Natural killer cell (primary cell): Measurements from ENCODE around the gene SLC6A17. TPM values are rescaled to one million over a fixed set of nuclear protein-coding genes. Genes with fewer than 3 reads are reported as not detected.

Experiments
- ATAC-seq, 3 donors: fragments of 150-1000 bp in 2 of 3; fragments of 200-7000 bp in 1 of 3; cut with Tn5 transposase; 1 replicate in 1 of 3; 2 replicates in 2 of 3; pipeline ENCODE4 v1.10.0; 2021; ENCODE audit warnings: mild to moderate bottlenecking in 2 of 3, moderate library complexity in 2 of 3
- DNase-seq, 2 donors: peaks; one replicate each; pipeline versions ENCODE4 v3.0.0 to v3.0.0-alpha.2; 2013 to 2021; ENCODE audit warnings: mixed read lengths in 1 of 2
- H3K27ac ChIP-seq: one replicate; pipeline ENCODE4 v1.5.1; 2013; ENCODE audit warnings: mild to moderate bottlenecking, low read length
- H3K27me3 ChIP-seq: one replicate; pipeline ENCODE4 v1.6.1; 2013; ENCODE audit warnings: low read length; ENCODE audit not compliant: control insufficient read depth, insufficient read depth
- H3K36me3 ChIP-seq: one replicate; pipeline ENCODE4 v1.6.1; 2013; ENCODE audit warnings: low read length; ENCODE audit not compliant: control insufficient read depth, insufficient read depth
- H3K4me1 ChIP-seq: one replicate; pipeline ENCODE4 v1.6.1; 2013; ENCODE audit warnings: low read length; ENCODE audit not compliant: control insufficient read depth, insufficient read depth
- H3K4me3 ChIP-seq: one replicate; pipeline ENCODE4 v1.5.1; 2013; ENCODE audit warnings: low read length
- H3K9me3 ChIP-seq: one replicate; pipeline ENCODE4 v1.6.1; 2013; ENCODE audit warnings: low read length; ENCODE audit not compliant: control insufficient read depth, insufficient read depth
- H3K27ac Mint-ChIP-seq, 2 donors: one replicate each; pipeline ENCODE4 v1.8.0; 2022; ENCODE audit warnings: mild to moderate bottlenecking in 2 of 2, mixed read lengths in 2 of 2, moderate library complexity in 1 of 2
- H3K27me3 Mint-ChIP-seq, 2 donors: one replicate each; pipeline ENCODE4 v1.8.0; 2022; ENCODE audit warnings: low read depth in 2 of 2, mixed read lengths in 2 of 2
- H3K36me3 Mint-ChIP-seq: one replicate; pipeline ENCODE4 v1.8.0; 2022; ENCODE audit warnings: mixed read lengths
- H3K4me1 Mint-ChIP-seq, 2 donors: one replicate each; pipeline ENCODE4 v1.8.0; 2022; ENCODE audit warnings: mixed read lengths in 2 of 2
- H3K4me3 Mint-ChIP-seq: one replicate; pipeline ENCODE4 v1.8.0; 2022; ENCODE audit warnings: mild to moderate bottlenecking, moderate library complexity, mixed read lengths
- H3K9me3 Mint-ChIP-seq, 2 donors: one replicate each; pipeline ENCODE4 v1.8.0; 2022; ENCODE audit warnings: mixed read lengths in 2 of 2
- CTCF ChIP-seq: fragments of 200-600 bp; IDR thresholded peaks from one replicate; pipeline ENCODE4 v1.8.0; 2022; ENCODE audit warnings: antibody characterized with exemption
- WGBS: methylation state at CpG from one replicate; pipeline ENCODE4 v1.1.7; 2013; ENCODE audit warnings: missing lambda C conversion rate; ENCODE audit not compliant: insufficient coverage; 5-methylcytosine and 5-hydroxymethylcytosine counted together
- intact Hi-C: fragments of 100-400 bp; cut with micrococcal nuclease; formaldehyde crosslinking; loops from one replicate; pipeline ENCODE4 v1.14.2; 2022
- total RNA-seq, 4 donors: library from RNA; stranded (reverse); fragments of 120-200 nt in 1 of 4; gene quantifications; one replicate each; pipeline versions ENCODE4 v1.2.3 to v1.2.4, GENCODE V29; 2013 to 2022

Gene SLC6A17
- total RNA-seq, 3 donors from 2014 or later (not counting 1 experiment from before 2014, with no cell fraction given) = not detected

DNA sequence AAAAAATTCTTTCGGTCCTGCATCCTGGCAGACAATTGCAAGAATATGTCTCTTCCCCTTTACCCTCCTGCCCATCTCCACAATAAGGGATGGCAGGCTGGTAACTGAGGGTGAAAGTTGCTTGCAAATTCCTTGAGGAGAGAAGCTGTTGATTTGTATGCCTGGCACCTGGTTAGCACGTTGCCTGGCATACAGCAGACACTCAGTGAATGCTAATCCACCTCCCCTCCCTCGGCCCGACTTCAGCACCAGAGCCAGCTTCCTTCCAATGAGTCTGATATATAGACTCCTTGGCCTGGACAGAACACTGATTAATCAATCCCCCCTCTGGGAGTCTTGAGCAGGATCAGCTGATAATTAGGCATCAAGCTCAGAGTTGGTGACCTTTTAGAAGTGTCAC lies 99.0 kb downstream of the SLC6A17 start:
- Mint-ChIP-seq H3K27ac (no peak overlapping the region), H3K4me3 (no peak overlapping the region), H3K27me3 (peaks cover 3 to 14% of the 10 kb centered on the region in 2 donors), H3K4me1 (peaks cover 11 to 12% of the 10 kb centered on the region in 2 donors), H3K36me3 (no peaks in the 10 kb centered on the region), H3K9me3 (no peaks in the 10 kb centered on the region)
- Histone ChIP-seq H3K36me3 (no peaks in the 10 kb centered on the region), H3K27me3 (no peaks in the 10 kb centered on the region), H3K4me1 (peaks cover 13% of the 10 kb centered on the region), H3K4me3 (no peak overlapping the region), H3K27ac (no peak overlapping the region), H3K9me3 (no peaks in the 10 kb centered on the region)
- intact Hi-C loops = no loop called here
- TF ChIP-seq CTCF = no peak
- no peak for ATAC-seq
- WGBS = 89% methylated on average over 3 of the region's 4 CpGs
- DNase-seq = no peak

- TF ChIP-seq CTCF = no peak
- H3K4me1 Mint-ChIP-seq = peaks cover 11 to 12% of the 10 kb centered on the region in 2 donors
- no peaks in the 10 kb centered on the region for H3K36me3 Mint-ChIP-seq
- WGBS = 93% methylated on average over 4 of the region's 4 CpGs
- H3K27ac Mint-ChIP-seq = no peak overlapping the region
- ATAC-seq = no peak
- H3K27ac ChIP-seq = no peak overlapping the region
- no peaks in the 10 kb centered on the region for H3K9me3 ChIP-seq
- DNase-seq = no peak
- H3K4me3 Mint-ChIP-seq = no peak overlapping the region
- no peak overlapping the region for H3K4me3 ChIP-seq
- no peaks in the 10 kb centered on the region for H3K36me3 ChIP-seq
- peaks cover 3 to 14% of the 10 kb centered on the region in 2 donors for H3K27me3 Mint-ChIP-seq
- H3K4me1 ChIP-seq = peaks cover 13% of the 10 kb centered on the region
- intact Hi-C loops = no loop called here
- H3K9me3 Mint-ChIP-seq = no peaks in the 10 kb centered on the region
- no peaks in the 10 kb centered on the region for H3K27me3 ChIP-seq
Observed at GRCh38 chr1:110250008-110250407, 99.7 kb downstream of the SLC6A17 start.

- Histone ChIP-seq H3K4me1 (peaks cover 13% of the 10 kb centered on the region), H3K9me3 (no peaks in the 10 kb centered on the region), H3K36me3 (no peaks in the 10 kb centered on the region), H3K27ac (no peak overlapping the region), H3K4me3 (no peak overlapping the region), H3K27me3 (no peaks in the 10 kb centered on the region)
- no peak overlapping the region for H3K4me3 Mint-ChIP-seq
- H3K27me3 Mint-ChIP-seq = peaks cover 3 to 14% of the 10 kb centered on the region in 2 donors
- DNase-seq = no peak
- H3K36me3 Mint-ChIP-seq = no peaks in the 10 kb centered on the region
- 87% methylated on average over 2 of the region's 2 CpGs for WGBS
- no peak overlapping the region for H3K27ac Mint-ChIP-seq
- TF ChIP-seq CTCF = no peak
- intact Hi-C loops = no loop called here
- peaks cover 11 to 12% of the 10 kb centered on the region in 2 donors for H3K4me1 Mint-ChIP-seq
- no peak for ATAC-seq
- no peaks in the 10 kb centered on the region for H3K9me3 Mint-ChIP-seq
Observed at GRCh38 chr1:110250749-110251148, 100.5 kb downstream of the SLC6A17 start.

Other genes with a start within 250 kb of the SLC6A17 start
- 10 to 100 TPM in 1 of 3 donors, 1 to 10 TPM in 2; 2.1 to 57.9 (median 3.7) TPM for gene CSF1, start 239.6 kb upstream of the SLC6A17 start, total RNA-seq
- gene AHCYL1, start 165.7 kb upstream of the SLC6A17 start, total RNA-seq = 10 to 100 TPM; 23.3 to 30.0 (median 29.1) TPM
- gene STRIP1, start 115.9 kb upstream of the SLC6A17 start, total RNA-seq = 100 to 1,000 TPM in 2 of 3 donors, 10 to 100 TPM in 1; 92.4 to 139 (median 130) TPM
- gene ALX3, start 79.8 kb upstream of the SLC6A17 start, total RNA-seq = not detected
- not detected for gene UBL4B, start 38.1 kb upstream of the SLC6A17 start, total RNA-seq
- 1 to 10 TPM; 2.5 to 3.9 (median 3.3) TPM for gene KCNC4, start 59.8 kb downstream of the SLC6A17 start, total RNA-seq
- 100 to 1,000 TPM in 1 of 3 donors, 10 to 100 TPM in 2; 81.8 to 109 (median 87.0) TPM for gene RBM15, start 188.9 kb downstream of the SLC6A17 start, total RNA-seq
- under 1 TPM; 0.30 to 0.40 (median 0.34) TPM for gene SLC16A4, start 240.5 kb downstream of the SLC6A17 start, total RNA-seq